ENCODE data around the gene GATD1.

DNA sequence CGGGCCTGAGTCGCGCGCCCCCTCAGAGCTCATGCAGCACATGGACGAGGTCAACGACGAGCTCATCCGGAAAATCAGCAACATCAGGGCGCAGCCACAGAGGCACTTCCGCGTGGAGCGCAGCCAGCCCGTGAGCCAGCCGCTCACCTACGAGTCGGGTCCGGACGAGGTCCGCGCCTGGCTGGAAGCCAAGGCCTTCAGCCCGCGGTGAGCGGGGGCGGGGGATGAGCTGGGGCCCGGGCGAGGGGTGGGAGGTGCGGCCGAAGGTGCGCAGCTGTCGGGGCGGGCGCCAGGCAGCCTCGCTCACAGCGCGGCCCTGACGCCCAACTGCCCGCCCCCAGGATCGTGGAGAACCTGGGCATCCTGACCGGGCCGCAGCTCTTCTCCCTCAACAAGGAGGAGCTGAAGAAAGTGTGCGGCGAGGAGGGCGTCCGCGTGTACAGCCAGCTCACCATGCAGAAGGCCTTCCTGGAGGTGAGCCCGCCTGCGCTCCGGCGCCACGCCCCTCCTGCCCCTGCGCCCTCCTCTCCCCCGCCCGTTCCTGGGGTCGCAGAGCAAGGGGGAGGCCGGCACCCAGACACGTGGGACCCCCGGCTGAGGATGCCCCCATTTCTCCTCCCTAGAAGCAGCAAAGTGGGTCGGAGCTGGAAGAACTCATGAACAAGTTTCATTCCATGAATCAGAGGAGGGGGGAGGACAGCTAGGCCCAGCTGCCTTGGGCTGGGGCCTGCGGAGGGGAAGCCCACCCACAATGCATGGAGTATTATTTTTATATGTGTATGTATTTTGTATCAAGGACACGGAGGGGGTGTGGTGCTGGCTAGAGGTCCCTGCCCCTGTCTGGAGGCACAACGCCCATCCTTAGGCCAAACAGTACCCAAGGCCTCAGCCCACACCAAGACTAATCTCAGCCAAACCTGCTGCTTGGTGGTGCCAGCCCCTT is 50.7 kb downstream of the GATD1 start:
- TF ChIP-seq, protein P1, sequence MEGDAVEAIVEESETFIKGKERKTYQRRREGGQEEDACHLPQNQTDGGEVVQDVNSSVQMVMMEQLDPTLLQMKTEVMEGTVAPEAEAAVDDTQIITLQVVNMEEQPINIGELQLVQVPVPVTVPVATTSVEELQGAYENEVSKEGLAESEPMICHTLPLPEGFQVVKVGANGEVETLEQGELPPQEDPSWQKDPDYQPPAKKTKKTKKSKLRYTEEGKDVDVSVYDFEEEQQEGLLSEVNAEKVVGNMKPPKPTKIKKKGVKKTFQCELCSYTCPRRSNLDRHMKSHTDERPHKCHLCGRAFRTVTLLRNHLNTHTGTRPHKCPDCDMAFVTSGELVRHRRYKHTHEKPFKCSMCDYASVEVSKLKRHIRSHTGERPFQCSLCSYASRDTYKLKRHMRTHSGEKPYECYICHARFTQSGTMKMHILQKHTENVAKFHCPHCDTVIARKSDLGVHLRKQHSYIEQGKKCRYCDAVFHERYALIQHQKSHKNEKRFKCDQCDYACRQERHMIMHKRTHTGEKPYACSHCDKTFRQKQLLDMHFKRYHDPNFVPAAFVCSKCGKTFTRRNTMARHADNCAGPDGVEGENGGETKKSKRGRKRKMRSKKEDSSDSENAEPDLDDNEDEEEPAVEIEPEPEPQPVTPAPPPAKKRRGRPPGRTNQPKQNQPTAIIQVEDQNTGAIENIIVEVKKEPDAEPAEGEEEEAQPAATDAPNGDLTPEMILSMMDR (conservative IDR thresholded peaks at IDR 0.05; ENCODE audit: low read depth, low read length), result no peak
- TF ChIP-seq EZH2 (IDR thresholded peaks at IDR 0.05; ENCODE audit: borderline replicate concordance, low read depth, low read length, poor library complexity, severe bottlenecking), result no peak
